ENCODE results near the gene XRCC4. TPM values are rescaled to one million over a fixed set of nuclear protein-coding genes. Genes with fewer than 3 reads are reported as not detected.
"Not testable (repeated sequence)": the region's sequence is repeated elsewhere in the genome, so short reads cannot be mapped to it uniquely, and the experiment has no call there.

The XRCC4 gene
- total RNA-seq, 4 donors from 2014 or later = 3.7 to 10.3 (median 8.7) TPM

DNA sequence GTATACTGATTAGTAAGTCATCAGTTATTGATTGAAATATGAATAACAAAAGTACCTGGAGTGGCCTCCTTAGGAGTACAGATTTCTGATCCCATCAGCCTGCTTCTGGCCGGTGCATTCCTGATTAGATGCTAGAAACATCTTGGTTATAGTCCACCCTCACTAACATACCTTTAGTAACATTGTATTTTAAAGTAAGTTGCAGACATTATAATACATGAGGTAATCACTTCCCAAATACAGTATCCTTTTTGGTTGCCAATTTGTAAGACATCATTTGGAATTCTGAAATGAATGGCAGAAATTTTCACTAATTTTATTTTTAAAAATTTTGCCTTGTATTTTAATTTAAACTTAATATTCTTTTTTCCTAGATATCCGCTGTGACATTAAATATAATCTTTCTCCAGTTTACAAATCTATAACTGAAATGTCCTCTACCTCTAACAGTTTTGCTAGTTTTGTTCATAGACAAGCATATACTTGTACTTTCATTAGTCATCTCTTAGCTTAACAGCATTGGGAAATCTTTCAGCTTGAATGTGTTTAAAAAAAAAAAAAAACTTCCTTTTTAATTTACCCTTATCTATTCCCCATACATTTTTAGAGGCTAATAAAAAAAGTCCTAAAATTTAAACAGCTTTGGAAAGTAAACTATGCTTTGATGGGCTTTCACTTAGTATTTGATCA, 178.9 kb downstream of the XRCC4 start:
- DNase-seq = no peak

DNA sequence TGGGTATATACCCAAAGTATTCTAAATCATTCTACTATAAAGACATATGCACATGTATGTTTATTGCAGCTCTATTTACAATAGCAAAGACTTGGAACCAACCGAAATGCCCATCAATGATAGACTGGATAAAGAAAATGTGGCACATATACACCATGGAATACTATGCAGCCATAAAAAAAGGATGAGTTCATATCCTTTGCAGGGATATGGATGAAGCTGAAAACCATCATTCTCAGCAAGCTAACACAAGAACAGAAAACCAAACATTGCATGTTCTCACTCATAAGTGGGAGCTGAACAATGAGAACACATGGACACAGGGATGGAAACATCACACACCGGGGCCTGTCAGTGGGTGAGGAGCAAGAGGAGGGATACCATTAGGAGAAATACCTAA, 180.3 kb downstream of the XRCC4 start:
- not testable (repeated sequence) for H3K4me1 ChIP-seq, H3K36me3 ChIP-seq, H3K4me3 ChIP-seq

More for the DNA sequence above, 178.9 kb downstream of the XRCC4 start:
- Histone ChIP-seq H3K4me1 (no peaks in the 10 kb centered on the region), H3K27me3 (no peaks in the 10 kb centered on the region), H3K27ac (no peak overlapping the region), H3K9me3 (no peaks in the 10 kb centered on the region), H3K4me3 (no peak overlapping the region), H3K36me3 (no peaks in the 10 kb centered on the region)
- TF ChIP-seq, protein P1, sequence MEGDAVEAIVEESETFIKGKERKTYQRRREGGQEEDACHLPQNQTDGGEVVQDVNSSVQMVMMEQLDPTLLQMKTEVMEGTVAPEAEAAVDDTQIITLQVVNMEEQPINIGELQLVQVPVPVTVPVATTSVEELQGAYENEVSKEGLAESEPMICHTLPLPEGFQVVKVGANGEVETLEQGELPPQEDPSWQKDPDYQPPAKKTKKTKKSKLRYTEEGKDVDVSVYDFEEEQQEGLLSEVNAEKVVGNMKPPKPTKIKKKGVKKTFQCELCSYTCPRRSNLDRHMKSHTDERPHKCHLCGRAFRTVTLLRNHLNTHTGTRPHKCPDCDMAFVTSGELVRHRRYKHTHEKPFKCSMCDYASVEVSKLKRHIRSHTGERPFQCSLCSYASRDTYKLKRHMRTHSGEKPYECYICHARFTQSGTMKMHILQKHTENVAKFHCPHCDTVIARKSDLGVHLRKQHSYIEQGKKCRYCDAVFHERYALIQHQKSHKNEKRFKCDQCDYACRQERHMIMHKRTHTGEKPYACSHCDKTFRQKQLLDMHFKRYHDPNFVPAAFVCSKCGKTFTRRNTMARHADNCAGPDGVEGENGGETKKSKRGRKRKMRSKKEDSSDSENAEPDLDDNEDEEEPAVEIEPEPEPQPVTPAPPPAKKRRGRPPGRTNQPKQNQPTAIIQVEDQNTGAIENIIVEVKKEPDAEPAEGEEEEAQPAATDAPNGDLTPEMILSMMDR (IDR thresholded peaks at IDR 0.05) = no peak
- TF ChIP-seq POLR2A (IDR thresholded peaks at IDR 0.05) = no peak

GRCh38 chr5:83265318-83265717, 188.0 kb downstream of the XRCC4 start:
- DNase-seq = no peak

More for the DNA sequence above, 180.3 kb downstream of the XRCC4 start:
- not testable (repeated sequence) for H3K9me3 ChIP-seq, H3K27ac ChIP-seq, H3K27me3 ChIP-seq, DNase-seq

DNA sequence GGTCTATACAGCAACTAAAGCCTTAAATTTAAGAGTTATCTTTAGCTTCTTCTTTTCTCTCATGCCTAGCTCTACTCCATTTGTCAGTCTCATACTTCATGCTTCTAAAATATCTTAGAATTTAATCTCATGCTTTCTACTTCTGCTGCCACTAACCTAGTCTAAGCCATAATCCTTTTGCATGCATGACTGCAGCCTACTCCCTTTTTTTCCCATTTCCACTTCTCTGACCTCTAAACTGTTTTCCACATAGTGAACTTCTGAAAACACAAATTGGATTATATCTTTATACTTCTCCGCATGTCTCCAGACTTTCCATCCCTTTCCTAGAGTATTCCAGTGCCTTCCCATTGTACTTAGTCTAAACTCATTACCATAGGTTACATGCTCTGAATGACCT, 193.0 kb downstream of the XRCC4 start:
- Histone ChIP-seq H3K27ac (no peak overlapping the region), H3K4me1 (no peaks in the 10 kb centered on the region), H3K9me3 (no peaks in the 10 kb centered on the region), H3K27me3 (no peaks in the 10 kb centered on the region), H3K36me3 (no peaks in the 10 kb centered on the region), H3K4me3 (no peak overlapping the region)
- TF ChIP-seq, protein P1 (IDR thresholded peaks at IDR 0.05) = no peak
- DNase-seq = no peak

More at GRCh38 chr5:83265318-83265717, 188.0 kb downstream of the XRCC4 start:
- H3K27me3 ChIP-seq = no peaks in the 10 kb centered on the region
- no peaks in the 10 kb centered on the region for H3K9me3 ChIP-seq
- H3K4me3 ChIP-seq = no peak overlapping the region
- H3K36me3 ChIP-seq = no peaks in the 10 kb centered on the region
- no peaks in the 10 kb centered on the region for H3K4me1 ChIP-seq
- TF ChIP-seq, protein P1 (IDR thresholded peaks at IDR 0.05) = no peak
- no peak for TF ChIP-seq POLR2A (IDR thresholded peaks at IDR 0.05)
- H3K27ac ChIP-seq = no peak overlapping the region

GRCh38 chr5:83277154-83277553, 199.8 kb downstream of the XRCC4 start:
- Histone ChIP-seq H3K9me3 (no peaks in the 10 kb centered on the region), H3K36me3 (no peaks in the 10 kb centered on the region), H3K27ac (no peak overlapping the region), H3K27me3 (no peaks in the 10 kb centered on the region), H3K4me1 (no peaks in the 10 kb centered on the region), H3K4me3 (no peak overlapping the region)
- no peak for DNase-seq
- TF ChIP-seq POLR2A (IDR thresholded peaks at IDR 0.05) = no peak
- TF ChIP-seq, protein P1 (IDR thresholded peaks at IDR 0.05) = no peak

- no peaks in the 10 kb centered on the region for H3K27me3 ChIP-seq
- H3K9me3 ChIP-seq = no peaks in the 10 kb centered on the region
- no peak for DNase-seq
- no peak overlapping the region for H3K4me3 ChIP-seq
- no peaks in the 10 kb centered on the region for H3K4me1 ChIP-seq
- TF ChIP-seq POLR2A (IDR thresholded peaks at IDR 0.05) = no peak
- TF ChIP-seq, protein P1 (IDR thresholded peaks at IDR 0.05) = no peak
- H3K36me3 ChIP-seq = no peaks in the 10 kb centered on the region
- H3K27ac ChIP-seq = no peak overlapping the region
These were observed 200.6 kb downstream of the XRCC4 start for GRCh38 chr5:83277953-83278352.
